ENCODE data around the gene MOV10L1.

DNA sequence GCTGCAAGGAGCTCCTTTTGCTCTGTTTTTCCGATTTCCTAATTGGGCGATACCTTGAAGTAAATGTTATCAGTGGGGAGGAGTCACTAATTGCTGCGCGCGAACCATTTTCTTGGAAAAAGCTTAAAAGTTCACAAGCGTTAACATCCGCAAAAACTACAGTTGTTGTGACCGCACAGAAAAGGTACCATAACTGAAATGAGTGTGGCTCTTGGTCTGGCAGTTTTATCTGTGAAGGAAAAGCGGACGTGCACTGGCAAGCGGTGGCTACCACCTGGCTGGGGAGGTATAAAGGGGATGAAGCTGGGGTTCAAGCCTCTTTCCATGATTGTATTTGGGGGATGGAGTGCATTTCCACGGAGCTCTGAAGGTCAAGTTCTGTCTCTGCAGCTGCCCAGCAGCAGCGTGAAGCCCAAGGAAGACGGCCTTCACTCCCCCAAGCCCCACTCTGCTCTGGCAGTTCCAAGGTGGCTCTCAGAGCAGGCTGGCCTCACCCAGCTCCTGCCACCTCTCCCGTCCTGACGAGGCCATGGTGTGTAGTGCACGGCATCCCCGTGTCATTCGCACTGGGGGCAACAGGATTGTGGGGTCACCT lies 27.5 kb downstream of the MOV10L1 start:
- TF ChIP-seq POLR2A (IDR thresholded peaks at IDR 0.05) (no peak), EP300 (IDR thresholded peaks at IDR 0.05) (no peak), POLR2AphosphoS5 (IDR thresholded peaks at IDR 0.05) (no peak)
- TF ChIP-seq, protein P1, sequence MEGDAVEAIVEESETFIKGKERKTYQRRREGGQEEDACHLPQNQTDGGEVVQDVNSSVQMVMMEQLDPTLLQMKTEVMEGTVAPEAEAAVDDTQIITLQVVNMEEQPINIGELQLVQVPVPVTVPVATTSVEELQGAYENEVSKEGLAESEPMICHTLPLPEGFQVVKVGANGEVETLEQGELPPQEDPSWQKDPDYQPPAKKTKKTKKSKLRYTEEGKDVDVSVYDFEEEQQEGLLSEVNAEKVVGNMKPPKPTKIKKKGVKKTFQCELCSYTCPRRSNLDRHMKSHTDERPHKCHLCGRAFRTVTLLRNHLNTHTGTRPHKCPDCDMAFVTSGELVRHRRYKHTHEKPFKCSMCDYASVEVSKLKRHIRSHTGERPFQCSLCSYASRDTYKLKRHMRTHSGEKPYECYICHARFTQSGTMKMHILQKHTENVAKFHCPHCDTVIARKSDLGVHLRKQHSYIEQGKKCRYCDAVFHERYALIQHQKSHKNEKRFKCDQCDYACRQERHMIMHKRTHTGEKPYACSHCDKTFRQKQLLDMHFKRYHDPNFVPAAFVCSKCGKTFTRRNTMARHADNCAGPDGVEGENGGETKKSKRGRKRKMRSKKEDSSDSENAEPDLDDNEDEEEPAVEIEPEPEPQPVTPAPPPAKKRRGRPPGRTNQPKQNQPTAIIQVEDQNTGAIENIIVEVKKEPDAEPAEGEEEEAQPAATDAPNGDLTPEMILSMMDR (IDR thresholded peaks at IDR 0.05) = no peak

Data from suprapubic skin (tissue), 4 donors.